Endothelial cell of umbilical vein (primary cell): ENCODE results near the gene SPAG6. TPM values are rescaled to one million over a fixed set of nuclear protein-coding genes. Genes with fewer than 3 reads are reported as not detected.

Source experiments
- BruUV-seq: library from RNA; stranded (reverse); fragments of 400-500 nt; replicated peaks from 2 replicates; lab custom pipeline; 2021; lab: Mats Ljungman, UMichigan
- CTCF ChIA-PET: fragments of 300-600, 350-600 bp; sonication (Branson Sonifier 250); formaldehyde crosslinking; loops from one replicate; lab custom pipeline; 2021; ENCODE audit warnings: antibody characterized with exemption, inconsistent platforms; lab: Charles Lee
- POLR2A ChIA-PET: fragments of 300-600, 350-600 bp; sonication (Branson Sonifier 250); formaldehyde crosslinking; loops from one replicate; lab custom pipeline; 2021; ENCODE audit warnings: antibody characterized with exemption, inconsistent platforms; lab: Charles Lee
- DNase-seq: peaks from one replicate; pipeline ENCODE4 v3.0.0-alpha.2; 2011; ENCODE audit warnings: low read depth, low spot score
- FAIRE-seq: peaks from 2 replicates; lab custom pipeline; 2011; peaks lifted over from hg19 to GRCh38; lab: Jason Lieb, UNC
- H2AFZ ChIP-seq: 2 replicates; pipeline ENCODE4 v1.6.0; 2012; ENCODE audit warnings: low read depth, low read length, control low read depth, inconsistent platforms
- H3K27ac ChIP-seq: 2 replicates; pipeline ENCODE4 v1.5.1; 2011; ENCODE audit warnings: low read depth, mild to moderate bottlenecking, control low read depth, low read length, moderate library complexity; ENCODE audit not compliant: insufficient read depth
- H3K27me3 ChIP-seq, 2 experiments: 2 replicates each; pipeline versions ENCODE4 v1.6.0 to v1.6.1; 2011; ENCODE audit warnings: low read length in 2 of 2, mixed read lengths in 1 of 2; ENCODE audit not compliant: control insufficient read depth in 2 of 2, insufficient read depth in 2 of 2
- H3K36me3 ChIP-seq, 2 experiments: 2 replicates in 1 of 2; 3 replicates in 1 of 2; pipeline ENCODE4 v1.5.1; 2011; ENCODE audit warnings: low read length in 2 of 2, mild to moderate bottlenecking in 1 of 2, moderate library complexity in 1 of 2; ENCODE audit not compliant: control insufficient read depth in 2 of 2, insufficient read depth in 2 of 2; ENCODE audit errors: extremely low read depth in 1 of 2
- H3K4me1 ChIP-seq: 3 replicates; pipeline ENCODE4 v1.5.1; 2011; ENCODE audit warnings: mild to moderate bottlenecking, low read length; ENCODE audit not compliant: control insufficient read depth, insufficient read depth; ENCODE audit errors: extremely low read depth
- H3K4me2 ChIP-seq: 2 replicates; pipeline ENCODE4 v1.6.1; 2011; ENCODE audit warnings: low read length, control low read depth, mixed read lengths; ENCODE audit not compliant: insufficient read depth
- H3K4me3 ChIP-seq, 3 experiments: fragments of 200-600 bp in 1 of 3; sonication (generic), shearing (Covaris generic) in 1 of 3; replicated peaks in 1 of 3; 2 replicates each; pipeline ENCODE4 v1.5.1; 2011 to 2016; ENCODE audit warnings: control low read depth in 3 of 3, low read length in 3 of 3, mild to moderate bottlenecking in 2 of 3, inconsistent platforms in 1 of 3, low read depth in 1 of 3, moderate library complexity in 1 of 3; ENCODE audit not compliant: insufficient read depth in 1 of 3
- H3K79me2 ChIP-seq: 2 replicates; pipeline ENCODE4 v1.6.0; 2012; ENCODE audit warnings: low read length, inconsistent platforms; ENCODE audit not compliant: control insufficient read depth, insufficient read depth
- H3K9ac ChIP-seq: replicated peaks from 2 replicates; pipeline ENCODE3; 2011; ENCODE audit warnings: low read length, control low read depth; ENCODE audit not compliant: insufficient read depth; ENCODE audit errors: extremely low read depth
- H3K9me1 ChIP-seq: replicated peaks from 3 replicates; pipeline ENCODE4 v1.6.0; 2011; ENCODE audit warnings: mild to moderate bottlenecking, low read length; ENCODE audit not compliant: control insufficient read depth, insufficient read depth; ENCODE audit errors: extremely low read depth
- H3K9me3 ChIP-seq: replicated peaks from 2 replicates; pipeline ENCODE4 v1.5.1; 2012; ENCODE audit warnings: low read length, inconsistent platforms; ENCODE audit not compliant: control insufficient read depth, insufficient read depth
- H4K20me1 ChIP-seq: replicated peaks from 2 replicates; pipeline ENCODE3; 2011; ENCODE audit warnings: mild to moderate bottlenecking, low read length; ENCODE audit not compliant: control insufficient read depth, insufficient read depth; ENCODE audit errors: extremely low read depth
- CTCF ChIP-seq, 2 donors: IDR thresholded peaks; 1 replicate in 1 of 2; 2 replicates in 1 of 2; pipeline ENCODE4 v1.5.1; 2011; ENCODE audit warnings: low read length in 2 of 2, mild to moderate bottlenecking in 2 of 2, moderate library complexity in 2 of 2, control low read depth in 1 of 2, inconsistent platforms in 1 of 2, low read depth in 1 of 2; ENCODE audit not compliant: insufficient read depth in 1 of 2; ENCODE audit errors: extremely low read depth in 1 of 2
- EZH2 ChIP-seq: IDR thresholded peaks from 2 replicates; pipeline ENCODE4 v1.6.1; 2012; ENCODE audit warnings: borderline replicate concordance, low read depth, mild to moderate bottlenecking, moderate library complexity, low read length, inconsistent platforms; ENCODE audit not compliant: severe bottlenecking
- FOS ChIP-seq: IDR thresholded peaks from 2 replicates; pipeline ENCODE4 v1.6.1; 2011; ENCODE audit warnings: mild to moderate bottlenecking, low read length, moderate library complexity, borderline replicate concordance; ENCODE audit not compliant: insufficient read depth
- GATA2 ChIP-seq: IDR thresholded peaks from 2 replicates; pipeline ENCODE4 v1.7.0; 2011; ENCODE audit warnings: low read depth, mild to moderate bottlenecking, moderate library complexity, mixed read lengths, low read length; ENCODE audit not compliant: insufficient read length, insufficient read depth
- JUN ChIP-seq: IDR thresholded peaks from 2 replicates; pipeline ENCODE4 v1.6.1; 2011; ENCODE audit warnings: borderline replicate concordance, low read depth; ENCODE audit not compliant: insufficient read length, insufficient read depth
- MYC ChIP-seq: IDR thresholded peaks from one replicate; pipeline ENCODE4 v1.6.1; 2011; ENCODE audit warnings: mild to moderate bottlenecking, low read depth, low read length
- POLR2A ChIP-seq: IDR thresholded peaks from 2 replicates; pipeline ENCODE4 v1.6.1; 2012; ENCODE audit warnings: low read depth, mild to moderate bottlenecking, control low read depth, low read length
- POLR2AphosphoS5 ChIP-seq: IDR thresholded peaks from 2 replicates; pipeline ENCODE4 v1.6.1; 2012; ENCODE audit warnings: low read depth, mild to moderate bottlenecking, control low read depth, low read length, moderate library complexity; ENCODE audit not compliant: insufficient read depth
- dilution Hi-C: fragments of 300-500 bp; cut with MboI; formaldehyde crosslinking; loops from one replicate; pipeline ENCODE4 v1.15.0; 2019; ENCODE audit warnings: low sequenced_read_pairs; ENCODE audit not compliant: extremely low pct_ligation_motif_present
- intact Hi-C: fragments of 100-400 bp; cut with micrococcal nuclease; formaldehyde crosslinking; loops from one replicate; pipeline ENCODE4 v1.10.0; 2022
- polyA plus RNA-seq, 4 experiments: library from polyadenylated mRNA; depleted of rRNA in 3 of 4; stranded (reverse) in 3 of 4; unstranded in 1 of 4; fragments of >200 nt; gene quantifications; 2 replicates each; pipeline versions ENCODE4 v1.2.1 to v1.2.3, GENCODE V29; 2011 to 2012; ENCODE audit warnings: missing spikeins in 1 of 4
- total RNA-seq: library from RNA; stranded (reverse); gene quantifications from 2 replicates; pipeline ENCODE4 v1.2.3, GENCODE V29; 2021
- TF ChIP-seq, protein P1 (sequence below): IDR thresholded peaks from 2 replicates; pipeline ENCODE4 v1.6.1; 2011; ENCODE audit not compliant: insufficient read depth, insufficient read length

The SPAG6 gene
- total and polyA plus RNA-seq, 2 donors (not counting 3 experiments of a cell fraction or from before 2014, with no cell fraction given) = not detected

DNA sequence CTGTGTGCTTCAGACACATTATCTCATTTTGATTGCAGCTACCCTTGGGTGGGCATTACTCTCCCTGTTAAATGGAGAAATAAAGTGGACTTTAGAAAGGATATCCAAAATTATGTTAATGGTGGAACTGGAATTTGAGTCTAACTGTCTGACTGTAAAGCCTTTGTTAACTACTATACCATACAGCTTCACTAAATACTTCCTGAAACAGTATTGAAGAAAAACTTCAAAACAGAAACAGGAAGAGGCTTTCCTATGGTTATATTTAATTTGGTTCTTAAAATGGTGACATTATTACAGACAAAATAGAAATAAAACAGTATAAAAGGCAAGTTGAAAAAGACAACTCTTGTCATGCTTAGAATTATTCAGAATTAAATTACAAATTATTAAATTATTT is 25.0 kb downstream of the SPAG6 start:
- no peak overlapping the region for H3K4me2 ChIP-seq
- no peak for TF ChIP-seq POLR2A
- TF ChIP-seq POLR2AphosphoS5 = no peak
- TF ChIP-seq MYC = no peak
- no peak for TF ChIP-seq GATA2
- TF ChIP-seq, protein P1, sequence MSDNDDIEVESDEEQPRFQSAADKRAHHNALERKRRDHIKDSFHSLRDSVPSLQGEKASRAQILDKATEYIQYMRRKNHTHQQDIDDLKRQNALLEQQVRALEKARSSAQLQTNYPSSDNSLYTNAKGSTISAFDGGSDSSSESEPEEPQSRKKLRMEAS = no peak
- no peak for TF ChIP-seq JUN
- TF ChIP-seq FOS = no peak
- TF ChIP-seq CTCF (IDR thresholded peaks at IDR 0.05; ENCODE audit: extremely low read depth in 1 of 2, insufficient read depth in 1 of 2, low read depth in 1 of 2, low read length in 2 of 2) = no peak
- TF ChIP-seq EZH2 = no peak
- POLR2A ChIA-PET = no interaction called here
- peak overlapping the region; percentile 27 for H2AFZ ChIP-seq
- H3K4me1 ChIP-seq = peaks cover 29% of the 10 kb centered on the region
- CTCF ChIA-PET = interaction anchor here (1.6 kb wide), 1 partner anchor 10 kb away, joined by 4 read pairs; no protein-coding TSS in a partner anchor
- no peak overlapping the region for H3K27ac ChIP-seq
- no peak for FAIRE-seq
- no TSS peak for BruUV-seq
- H3K9ac ChIP-seq = no peak overlapping the region
- H3K9me1 ChIP-seq = no peaks in the 10 kb centered on the region
- no peaks in the 10 kb centered on the region for H3K27me3 ChIP-seq
- dilution Hi-C loops = no loop called here
- DNase-seq = peak; percentile 28
- no peaks in the 10 kb centered on the region for H3K9me3 ChIP-seq
- H3K79me2 ChIP-seq = no peaks in the 10 kb centered on the region
- intact Hi-C loops = no loop called here
- no peaks in the 10 kb centered on the region for H3K36me3 ChIP-seq
- H4K20me1 ChIP-seq = no peaks in the 10 kb centered on the region
- no peak overlapping the region for H3K4me3 ChIP-seq
